GM19240 (cell line): ENCODE data around the gene C9orf40.

ENCODE experiments used
- DNase-seq: peaks from one replicate; pipeline ENCODE4 v3.0.0; 2011; ENCODE audit warnings: low spot score; ENCODE audit not compliant: insufficient read length

Gene C9orf40

DNA sequence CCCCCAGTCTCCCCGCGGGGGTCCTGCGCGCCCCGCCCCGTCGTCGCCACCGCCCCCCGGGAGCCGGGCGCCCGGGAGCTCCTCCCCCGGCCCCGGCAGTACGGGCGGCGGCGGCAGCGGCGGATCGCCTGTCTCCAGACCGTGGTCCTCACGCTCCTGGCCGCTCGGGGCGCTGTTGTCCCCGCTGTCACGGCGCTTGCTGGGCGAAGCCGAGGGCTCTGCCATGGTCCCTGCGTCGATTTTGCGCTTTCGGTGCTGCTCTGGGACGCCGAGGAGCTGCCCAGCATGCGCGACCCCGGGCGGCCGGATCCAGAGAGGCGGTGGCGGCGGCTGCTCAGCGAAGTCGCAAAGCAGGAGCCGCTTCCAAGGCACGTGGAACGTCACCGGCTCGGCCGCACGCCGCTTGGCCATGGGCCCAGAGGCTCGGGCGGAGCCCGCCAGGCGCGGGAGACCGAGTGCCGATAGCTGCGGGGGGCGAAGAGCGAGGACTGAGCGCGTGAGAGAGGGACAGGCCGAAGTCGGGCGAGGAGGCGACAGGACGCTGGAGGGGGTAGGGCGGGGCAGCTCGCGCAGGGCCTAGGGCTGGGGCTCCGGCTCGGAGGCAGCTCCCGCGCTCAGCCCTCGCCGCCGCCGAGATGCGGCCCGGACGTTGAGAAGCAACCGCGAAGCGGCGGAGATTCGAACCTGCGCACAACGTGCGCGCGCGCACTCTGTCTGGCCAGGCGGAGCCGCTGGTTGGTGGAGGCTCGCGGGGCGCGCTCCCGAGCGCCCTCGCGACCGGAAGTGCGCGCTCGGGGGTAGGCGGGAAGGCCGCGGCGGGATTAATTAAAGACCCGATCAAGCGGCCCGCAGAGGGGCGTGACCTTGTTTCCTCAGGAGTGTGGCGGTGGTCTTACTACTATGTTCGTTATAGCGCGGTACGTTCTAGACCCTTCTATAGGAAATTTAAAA is at the start of gene C9orf40:
C9orf40 (minus strand) TSS at position 712 of the 951 bp plus-strand sequence; CDS start at position 411, 301 bp downstream.
- peak; percentile 34 for DNase-seq

GRCh38 chr9:75001719-75002421 is 49.2 kb upstream of the C9orf40 start:
- peak; percentile 4 for DNase-seq

- DNase-seq, result peak; percentile 8
Observed at GRCh38 chr9:75000835-75001234, 48.1 kb upstream of the C9orf40 start.

GRCh38 chr9:74985041-74985440 is 32.3 kb upstream of the C9orf40 start:
- DNase-seq, result no peak

DNA sequence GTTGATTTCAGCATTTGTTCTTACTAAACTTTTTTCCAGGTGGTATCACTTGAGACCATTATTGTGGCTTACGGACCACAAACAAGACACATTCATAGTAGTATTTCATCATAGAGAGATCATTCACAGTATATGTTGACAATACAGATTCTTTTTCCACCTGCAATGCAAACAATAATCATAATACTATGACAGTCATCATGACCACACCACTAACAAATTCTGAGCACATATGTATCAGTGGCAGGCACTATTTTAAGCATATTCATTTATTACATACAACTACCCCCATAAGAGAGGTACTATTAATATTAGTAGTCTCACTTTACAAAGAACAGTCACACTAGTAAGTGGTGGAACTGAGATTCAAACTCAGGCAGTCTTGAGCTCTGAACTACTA is 31.0 kb upstream of the C9orf40 start:
- DNase-seq, result no peak

- DNase-seq, result no peak
Observed at GRCh38 chr9:74979844-74980243, 27.1 kb upstream of the C9orf40 start.

GRCh38 chr9:74977287-74977686 is 24.6 kb upstream of the C9orf40 start:
- DNase-seq, result no peak

- no peak for DNase-seq
Observed at GRCh38 chr9:74975538-74975937, 22.8 kb upstream of the C9orf40 start.

- no peak for DNase-seq
Observed at GRCh38 chr9:74974558-74974957, 21.8 kb upstream of the C9orf40 start.

DNA sequence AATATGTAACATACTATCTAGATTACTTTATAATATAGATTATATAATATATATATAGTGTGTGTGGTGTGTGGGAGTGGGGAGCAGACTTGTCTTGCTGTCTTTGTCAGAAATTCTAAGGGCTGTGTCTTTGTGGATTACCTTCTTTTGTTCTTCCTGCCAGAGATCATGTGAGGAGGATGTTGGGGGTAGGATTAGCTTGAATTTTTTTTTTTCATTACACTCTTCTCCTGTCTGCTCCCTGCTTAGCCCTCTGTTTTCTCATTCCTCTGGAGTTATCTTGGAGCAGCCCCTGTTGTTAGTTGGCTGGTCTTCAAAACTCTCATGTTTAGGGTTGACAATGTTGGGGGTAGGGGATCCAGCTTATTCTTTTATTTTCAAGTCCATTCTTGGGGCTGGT is 21.0 kb upstream of the C9orf40 start:
- no peak for DNase-seq

GRCh38 chr9:74963056-74963455 is 10.3 kb upstream of the C9orf40 start:
- DNase-seq, result no peak

DNA sequence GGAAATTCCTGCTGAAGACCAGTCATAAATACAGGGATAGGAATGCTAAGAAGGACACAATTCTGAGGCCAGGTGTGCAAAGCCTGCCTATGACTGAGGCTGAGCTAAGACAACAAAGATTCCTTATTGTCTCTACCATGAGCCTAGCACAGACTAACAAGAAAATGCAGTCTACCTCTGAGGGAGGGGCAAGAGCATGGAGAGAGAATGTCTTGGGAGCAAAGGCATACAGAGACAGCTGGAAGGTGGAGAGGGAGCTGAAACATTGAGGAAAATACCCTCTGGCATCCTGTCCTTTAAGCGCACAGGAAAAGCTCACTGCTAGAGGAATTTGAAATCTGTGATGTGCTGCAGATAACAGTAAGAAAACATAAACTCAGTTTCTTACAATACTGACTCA is 8.8 kb upstream of the C9orf40 start:
- DNase-seq, result no peak

DNA sequence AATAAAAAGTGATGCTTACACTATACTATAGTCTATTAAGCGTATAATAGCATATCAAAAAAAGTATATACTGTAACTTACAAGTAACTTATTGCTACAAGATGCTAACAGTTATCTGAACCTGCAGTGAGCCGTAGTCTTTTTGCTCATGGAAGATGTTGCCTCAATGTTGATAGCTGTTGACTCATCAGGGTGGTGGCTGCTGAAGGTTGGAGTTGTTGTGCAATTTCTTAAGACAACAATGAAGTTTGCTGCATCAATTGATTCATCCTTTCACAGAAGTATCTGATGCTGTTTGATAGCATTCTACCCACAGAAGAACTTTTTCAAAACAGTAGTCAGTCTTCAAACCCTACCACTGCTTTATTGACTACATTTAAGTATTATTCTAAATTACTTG is 7.8 kb upstream of the C9orf40 start:
- DNase-seq, result no peak

DNA sequence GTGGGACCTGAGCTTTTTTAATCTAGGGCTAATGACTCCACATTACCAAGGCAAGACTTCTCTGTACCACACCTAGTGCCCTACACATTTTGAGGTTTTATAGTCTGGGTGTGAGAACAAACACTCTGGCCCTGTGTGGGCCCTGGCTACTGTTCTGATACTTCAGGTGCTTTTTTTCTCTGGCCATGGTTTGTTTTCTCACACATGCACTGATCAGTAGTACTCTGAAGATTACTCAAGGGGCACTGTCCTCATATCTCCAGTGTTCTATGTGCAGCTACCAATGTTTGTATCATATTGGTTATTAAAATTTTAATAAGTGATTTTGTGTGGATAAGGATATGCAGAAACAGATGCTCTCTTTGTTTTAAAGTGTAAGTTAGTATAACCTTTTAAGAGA is 5.9 kb upstream of the C9orf40 start:
- DNase-seq, result no peak

DNA sequence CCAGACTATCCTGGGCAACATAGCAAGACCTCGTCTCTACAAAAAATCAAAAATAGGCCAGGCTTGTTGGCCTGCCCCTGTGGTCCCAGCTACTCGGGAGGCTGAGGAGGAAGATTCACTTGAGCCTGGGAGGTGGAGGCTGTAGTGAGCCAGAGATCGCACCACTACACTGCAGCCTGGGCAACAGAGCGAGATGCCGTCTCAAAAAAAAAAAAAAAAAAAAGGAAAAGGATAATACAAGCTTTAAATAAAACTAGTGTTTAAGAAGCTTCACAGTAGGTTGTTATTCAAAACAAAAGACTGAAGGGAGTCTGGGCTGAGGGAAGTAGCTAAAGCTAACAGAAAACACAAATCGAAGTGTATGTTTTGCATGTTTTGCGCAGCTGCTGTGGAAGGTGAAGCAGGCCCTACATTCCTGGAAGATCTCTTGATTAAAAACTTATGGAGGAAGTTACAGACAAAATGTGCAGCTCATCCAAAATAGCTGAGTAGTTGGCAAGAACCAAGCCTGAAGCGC is 581 bp upstream of the C9orf40 start:
- DNase-seq, result no peak

- DNase-seq, result no peak
Observed at GRCh38 chr9:74951725-74952151, 974 bp downstream of the C9orf40 start.

GRCh38 chr9:74951107-74951720 is 1.5 kb downstream of the C9orf40 start:
- DNase-seq, result no peak

DNA sequence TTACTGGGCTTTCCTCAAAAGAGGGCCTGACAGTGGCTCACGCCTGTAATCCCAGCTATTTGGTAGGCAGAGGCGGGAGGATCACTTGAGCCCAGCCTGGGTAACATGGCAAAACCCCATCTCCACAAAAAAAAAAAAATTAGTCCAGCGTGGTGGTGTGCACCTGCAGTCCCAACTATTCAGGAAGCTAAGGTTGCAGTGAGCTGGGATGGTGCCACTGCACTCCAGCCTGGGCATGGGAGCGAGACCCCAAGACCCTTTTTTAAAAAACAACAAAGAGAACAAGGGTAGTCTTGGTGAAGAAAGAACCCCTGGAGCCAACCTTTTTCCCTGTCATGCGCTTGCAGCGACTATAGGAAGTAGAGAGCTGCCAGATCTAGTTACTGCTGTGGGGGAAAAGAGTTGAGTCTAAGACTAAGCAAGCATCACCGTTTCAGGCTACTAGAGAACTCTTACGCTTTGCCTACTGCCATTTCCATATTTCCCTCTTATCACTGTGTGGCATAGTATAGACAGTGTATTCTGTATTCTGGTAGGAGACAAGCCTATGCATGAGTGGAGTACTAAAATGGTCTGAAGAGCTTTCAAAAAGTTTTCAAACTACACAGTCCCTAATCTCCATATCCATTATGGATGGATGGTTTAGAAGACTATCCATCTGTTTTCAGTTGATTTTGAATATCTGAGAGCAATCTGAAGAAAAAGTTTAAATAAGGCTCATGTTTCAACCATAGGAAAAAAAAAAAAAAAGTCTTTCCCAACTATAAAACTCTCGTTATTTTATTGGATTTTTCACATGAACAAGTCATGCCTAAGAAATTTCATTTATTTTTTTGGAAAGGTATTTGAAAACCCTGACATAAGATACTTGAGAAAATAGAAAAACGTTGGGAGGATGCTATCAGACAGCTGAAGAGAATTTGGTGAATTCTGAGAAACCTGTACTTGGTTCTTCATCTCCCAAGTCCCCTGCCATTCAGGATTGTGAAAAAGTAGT is 2.6 kb downstream of the C9orf40 start:
- no peak for DNase-seq

- no peak for DNase-seq
Observed at GRCh38 chr9:74948937-74949336, 3.8 kb downstream of the C9orf40 start.

DNA sequence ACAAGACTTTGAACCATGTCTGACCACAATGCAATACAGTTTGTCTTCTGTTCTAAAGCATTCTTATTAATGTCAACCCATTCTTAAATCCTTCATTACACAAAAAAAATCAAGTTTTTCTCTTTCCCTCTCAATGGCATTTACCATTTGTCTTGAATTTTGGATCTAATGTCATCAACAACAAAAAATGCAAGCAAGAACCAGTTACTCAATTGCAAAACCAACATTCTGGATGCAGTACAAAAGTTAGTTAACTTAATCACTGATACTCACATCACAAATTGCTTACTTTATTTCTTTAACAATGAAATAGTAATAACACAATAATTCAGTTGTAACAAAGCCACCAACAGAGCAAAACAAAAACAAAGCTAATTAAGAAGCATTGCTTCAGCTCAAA is 6.0 kb downstream of the C9orf40 start:
- no peak for DNase-seq

DNA sequence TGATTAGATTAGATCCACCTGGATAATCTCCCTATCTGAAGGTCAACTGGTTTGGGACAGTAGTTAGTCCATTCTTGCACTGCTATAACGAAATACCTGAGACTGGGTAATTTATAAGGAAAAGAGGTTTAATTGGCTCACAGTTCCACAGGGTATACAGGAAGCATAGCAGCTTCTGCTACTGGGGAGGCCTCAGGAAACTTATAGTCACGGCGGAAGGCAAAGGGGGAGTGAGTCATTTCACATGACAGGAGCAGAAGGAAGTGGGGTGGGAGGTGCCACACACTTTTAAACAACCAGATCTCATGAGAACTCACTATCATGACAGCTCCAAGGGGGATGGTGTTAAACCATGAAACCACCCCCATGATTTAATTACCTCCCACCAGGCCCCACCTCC is 9.9 kb downstream of the C9orf40 start:
- no peak for DNase-seq
